GM19025 (cell line): Measurements from ENCODE around the gene CELF2.

ENCODE experiments used
- ATAC-seq: cut with Tn5 transposase; IDR thresholded peaks from one replicate; pipeline ENCODE4 v1.9.1; 2021; ENCODE audit warnings: mild to moderate bottlenecking, low read depth, moderate library complexity; ENCODE audit not compliant: unreplicated experiment

The CELF2 gene

DNA sequence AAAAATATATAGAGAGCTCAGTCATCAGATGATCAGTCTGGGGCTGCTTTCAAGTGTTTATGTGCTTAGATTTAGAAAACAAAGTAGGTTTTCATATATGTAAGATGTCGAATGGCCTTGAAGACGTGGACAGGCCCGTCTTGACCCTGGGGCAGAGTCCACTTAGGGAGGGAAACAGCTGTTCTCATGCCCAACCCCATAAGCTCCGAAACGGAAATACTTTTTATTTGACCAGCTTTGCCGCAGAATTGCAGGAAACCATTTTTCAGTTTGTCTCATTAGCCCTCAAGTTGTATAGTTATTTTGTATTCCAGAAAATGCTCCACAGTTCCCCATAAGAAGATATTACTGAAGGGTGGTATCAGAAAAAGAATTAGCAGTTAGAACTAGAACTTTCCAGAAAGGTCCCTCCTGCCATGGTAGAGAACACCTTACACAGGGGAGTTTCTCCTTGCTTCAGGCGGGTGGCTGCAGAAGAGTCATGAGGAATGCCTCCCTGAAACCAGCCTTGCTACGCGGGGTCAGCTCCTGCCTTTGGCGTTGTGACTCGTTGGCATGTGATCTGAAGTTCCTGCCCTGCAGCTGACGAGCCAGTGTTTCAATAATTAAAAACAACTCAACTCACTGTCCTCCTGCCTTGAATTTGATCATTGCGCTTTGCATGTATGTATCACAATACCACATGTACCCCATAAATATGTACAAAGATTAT lies 192.7 kb downstream of the CELF2 start:
- no peak for ATAC-seq

DNA sequence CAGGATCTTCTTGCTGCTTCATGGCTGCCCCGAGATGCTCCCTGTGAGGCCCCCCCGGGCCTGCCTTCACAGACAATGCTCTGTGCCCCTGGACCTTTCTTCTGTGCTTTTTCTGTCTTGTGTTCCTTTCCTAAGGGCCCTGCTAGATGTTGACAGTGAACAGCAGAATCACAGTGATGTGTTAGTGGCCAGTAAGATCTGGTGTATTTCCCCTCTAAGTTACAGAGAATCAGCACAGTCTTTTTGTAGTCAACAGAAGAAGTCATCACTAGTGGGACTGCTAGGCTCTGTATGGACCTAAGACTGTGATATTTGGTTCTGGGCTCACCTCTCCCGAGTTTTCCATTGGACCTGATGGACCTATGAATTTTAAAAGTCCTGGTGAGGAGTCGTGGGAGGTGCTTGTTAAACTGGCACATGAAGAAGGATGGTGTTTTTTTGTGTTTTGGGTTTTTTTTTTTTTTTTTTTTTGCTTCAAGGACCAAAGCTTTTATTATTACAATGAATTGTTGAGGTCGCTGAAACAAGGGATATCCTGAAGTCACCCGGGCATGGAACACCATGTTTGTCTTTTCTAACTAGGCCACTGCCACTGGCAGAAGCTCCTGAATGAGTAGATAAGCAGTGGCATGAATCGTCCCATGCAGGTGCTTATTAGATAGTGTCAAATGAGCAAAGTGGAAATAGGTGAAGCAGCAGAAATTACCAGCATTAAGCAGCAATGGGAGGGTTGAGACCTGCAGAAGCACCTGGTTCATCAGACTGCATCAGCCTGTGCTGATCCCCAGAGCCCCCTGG lies 194.8 kb downstream of the CELF2 start:
- no peak for ATAC-seq

DNA sequence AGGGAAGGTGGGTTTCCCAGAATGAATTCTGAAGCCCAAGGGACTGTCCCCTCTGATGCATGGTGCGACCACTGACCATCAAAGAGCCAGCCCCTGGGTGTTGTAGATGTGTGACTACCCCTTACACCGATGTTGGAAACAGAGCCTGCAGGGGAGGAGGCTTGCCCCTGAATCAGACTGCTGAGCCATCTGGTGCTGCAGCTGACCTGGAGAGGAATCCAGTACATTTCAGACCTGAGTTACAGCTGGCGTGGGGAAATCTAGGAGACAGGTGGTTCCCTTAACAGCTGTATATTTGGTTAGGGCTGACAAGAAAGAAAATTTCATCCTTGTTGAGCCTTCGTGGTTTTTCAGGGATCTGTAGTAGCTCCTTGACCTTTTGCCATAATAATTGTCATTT lies 195.5 kb downstream of the CELF2 start:
- ATAC-seq, result no peak

DNA sequence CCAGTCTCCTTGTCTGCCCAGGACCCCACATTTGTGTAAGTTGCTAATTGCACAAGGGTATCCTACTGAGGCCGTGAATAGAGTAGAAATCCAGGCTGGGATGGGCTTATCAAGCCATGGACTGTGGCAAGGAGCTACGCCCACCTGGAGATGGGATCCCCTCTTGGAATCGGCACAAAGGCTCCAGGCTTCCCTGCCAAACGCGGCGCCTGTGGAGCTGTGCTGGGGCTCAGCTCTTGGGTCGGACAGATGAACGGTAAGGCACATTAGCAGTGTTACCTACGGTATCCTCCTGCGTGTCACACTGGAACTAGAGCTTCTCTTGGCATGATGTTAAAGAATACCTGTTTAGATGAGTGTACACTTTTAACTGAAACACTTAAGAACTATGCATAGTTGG lies 196.7 kb downstream of the CELF2 start:
- no peak for ATAC-seq

DNA sequence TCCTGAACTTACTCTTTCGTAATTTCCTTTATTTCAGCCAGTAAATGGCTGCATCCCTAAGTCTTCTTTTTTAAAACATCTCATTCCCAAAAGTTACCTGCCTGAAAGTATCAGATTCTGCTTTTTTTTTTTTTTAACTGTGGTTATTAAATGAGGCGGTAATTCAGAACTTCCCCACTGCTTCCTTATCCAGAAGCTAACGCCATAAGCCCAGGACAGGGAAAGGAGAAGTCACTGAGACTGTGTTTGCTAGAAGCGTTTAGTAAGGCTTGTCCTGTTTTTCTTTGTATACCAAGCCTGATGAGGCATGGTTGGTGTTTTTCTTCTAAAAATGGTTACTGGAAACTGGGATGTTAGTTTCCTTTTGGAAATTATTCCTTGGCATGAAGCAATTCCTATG lies 197.8 kb downstream of the CELF2 start:
- no peak for ATAC-seq

DNA sequence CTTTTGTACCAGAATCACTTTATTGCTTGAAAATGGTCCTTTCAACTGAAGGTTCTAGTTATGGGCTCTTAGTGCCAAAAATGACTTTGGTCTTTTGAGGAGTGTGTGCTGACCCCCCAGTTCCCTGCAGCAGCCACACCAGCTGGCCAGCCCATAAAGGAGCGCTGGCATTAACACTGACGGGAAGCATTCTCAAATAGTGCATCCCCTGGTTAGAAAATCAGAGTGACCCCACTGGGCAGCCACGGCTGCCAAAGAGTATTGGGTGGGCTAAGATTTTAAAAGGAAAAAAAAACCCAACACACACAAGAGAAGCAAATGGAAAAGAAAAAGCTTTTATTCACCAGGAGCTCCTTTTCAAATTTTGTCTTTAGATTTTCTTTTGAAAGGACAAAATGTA lies 199.8 kb downstream of the CELF2 start:
- ATAC-seq, result no peak

DNA sequence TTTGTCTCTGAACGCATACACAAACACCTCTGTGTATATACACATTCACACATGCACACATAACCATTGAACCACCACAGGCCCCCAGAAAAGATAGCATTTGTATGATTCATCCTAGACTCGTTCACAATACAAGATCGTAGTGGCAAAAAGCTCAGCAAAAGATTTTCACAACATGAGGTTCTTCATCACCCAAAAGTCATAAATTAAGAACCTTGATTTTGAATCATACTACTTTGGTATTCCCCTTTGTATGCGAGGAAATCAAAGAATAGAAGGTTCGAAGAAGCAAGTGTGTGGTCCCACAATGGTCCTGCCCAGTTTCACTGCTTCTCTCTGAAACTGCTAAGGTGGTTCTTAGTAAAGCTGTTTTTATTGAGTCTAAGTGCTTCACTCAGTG lies 200.7 kb downstream of the CELF2 start:
- no peak for ATAC-seq

DNA sequence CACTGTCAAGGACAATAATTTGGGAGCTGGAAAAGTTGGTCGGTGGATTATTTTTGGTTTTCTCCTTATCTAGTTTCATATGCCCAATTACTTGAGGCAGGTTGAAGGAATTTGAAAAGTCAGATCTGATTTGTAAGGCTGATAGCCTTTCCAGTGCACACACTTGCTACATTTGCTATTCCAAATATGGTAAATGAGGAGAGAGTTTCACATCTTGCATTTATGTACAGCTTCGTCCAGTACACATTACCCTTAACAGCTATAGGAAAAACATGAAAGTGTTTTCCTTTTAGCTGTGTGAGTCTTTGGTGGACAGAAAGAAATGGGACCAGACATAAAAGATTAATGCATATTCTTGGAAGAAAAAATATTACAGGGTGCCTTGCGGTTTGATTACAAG lies 201.8 kb downstream of the CELF2 start:
- no peak for ATAC-seq

DNA sequence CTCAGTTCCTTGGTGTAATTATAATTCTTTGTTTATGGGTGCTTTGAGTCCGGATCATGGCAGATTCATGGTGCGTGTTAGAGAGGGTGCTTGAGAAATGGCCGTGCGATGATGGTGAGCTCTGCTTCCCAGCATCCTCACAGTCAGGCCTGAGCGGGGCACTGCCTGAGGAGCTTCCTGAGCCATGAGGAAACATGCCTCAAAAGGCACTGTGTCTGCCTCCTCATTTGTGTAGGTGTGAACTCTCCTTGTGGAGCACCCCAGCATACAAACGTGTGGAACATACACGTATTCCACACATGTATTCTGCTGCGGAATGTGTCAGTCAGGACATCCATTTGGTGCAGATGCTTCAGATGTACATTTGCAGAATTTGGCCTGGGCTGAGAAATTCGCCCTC lies 205.4 kb downstream of the CELF2 start:
- ATAC-seq, result no peak

DNA sequence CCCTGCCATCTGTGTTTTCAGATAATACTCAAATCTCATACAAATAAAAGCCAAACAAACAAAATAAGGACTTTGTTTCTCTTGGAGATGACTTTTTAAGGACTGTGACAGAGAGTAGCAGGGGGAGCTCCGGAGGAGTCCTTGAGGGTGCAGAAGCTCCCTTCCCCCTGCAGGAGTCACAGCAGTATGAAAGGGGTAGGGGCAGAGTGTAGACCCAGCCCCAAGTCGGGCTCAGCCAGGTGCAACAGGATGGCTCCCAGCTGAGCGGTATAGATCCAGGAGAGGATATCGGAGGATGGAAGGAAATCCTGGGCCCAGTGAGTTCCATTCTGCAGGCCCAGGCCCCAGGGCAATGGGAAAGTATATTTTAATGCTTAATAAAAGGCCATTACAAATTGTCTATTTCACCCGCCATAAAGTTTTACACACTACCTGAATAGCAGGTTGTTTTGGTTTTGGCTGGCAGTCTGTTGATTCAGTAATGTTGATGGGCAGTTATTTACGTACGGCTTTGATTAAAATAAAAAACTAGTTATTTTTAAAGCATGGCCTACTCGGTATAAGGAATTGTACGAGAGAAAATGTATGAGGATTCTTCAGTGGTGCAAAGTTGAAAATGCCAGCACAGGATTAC lies 206.0 kb downstream of the CELF2 start:
- ATAC-seq, result no peak

DNA sequence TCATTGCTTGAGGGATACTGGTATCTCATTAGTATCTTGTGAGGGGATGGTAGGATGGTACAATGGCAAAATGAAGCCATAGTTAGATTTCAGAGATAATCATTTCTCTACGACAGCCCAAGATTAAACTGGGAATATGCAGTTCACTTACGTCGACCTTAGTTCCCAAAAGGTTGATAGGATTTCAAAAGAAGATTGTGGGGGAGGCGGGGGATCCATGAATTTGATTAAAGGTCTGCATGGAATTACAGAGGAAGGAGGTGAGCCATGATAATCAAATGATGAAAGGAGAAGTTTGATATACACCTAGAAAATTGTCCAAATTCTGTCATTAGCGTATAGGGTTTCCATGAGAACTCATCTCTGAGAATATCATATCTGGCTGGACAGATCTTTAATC lies 206.6 kb downstream of the CELF2 start:
- no peak for ATAC-seq

DNA sequence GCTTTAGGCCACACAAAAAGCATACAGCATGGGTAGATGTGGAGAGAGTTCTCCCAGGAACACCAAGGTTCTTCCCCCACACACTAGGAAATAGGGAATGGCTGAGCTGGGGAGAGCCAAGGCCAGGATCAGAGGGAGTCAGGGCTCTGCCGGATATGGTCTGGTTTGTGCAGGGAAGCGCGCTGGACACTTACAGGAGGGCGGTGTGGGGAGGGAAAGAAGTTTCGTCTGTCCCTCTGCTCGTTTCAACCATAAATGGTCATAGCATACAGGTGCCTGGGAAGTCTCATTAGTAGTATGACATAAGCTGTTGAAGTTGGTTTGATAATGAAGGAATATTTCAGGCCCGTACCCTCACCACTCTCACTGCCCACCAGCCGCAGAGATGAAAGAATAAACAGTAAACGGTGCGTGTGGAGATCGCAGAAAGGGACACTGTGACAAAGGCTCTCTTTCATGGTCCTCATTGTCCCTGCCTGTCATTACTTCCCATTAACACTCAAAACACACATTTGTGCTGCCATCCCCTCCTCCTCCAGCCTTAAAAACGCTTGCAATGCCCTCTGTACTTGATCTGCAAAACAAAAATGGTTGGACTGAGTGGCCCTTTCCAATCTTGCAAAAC lies 207.2 kb downstream of the CELF2 start:
- ATAC-seq, result no peak

DNA sequence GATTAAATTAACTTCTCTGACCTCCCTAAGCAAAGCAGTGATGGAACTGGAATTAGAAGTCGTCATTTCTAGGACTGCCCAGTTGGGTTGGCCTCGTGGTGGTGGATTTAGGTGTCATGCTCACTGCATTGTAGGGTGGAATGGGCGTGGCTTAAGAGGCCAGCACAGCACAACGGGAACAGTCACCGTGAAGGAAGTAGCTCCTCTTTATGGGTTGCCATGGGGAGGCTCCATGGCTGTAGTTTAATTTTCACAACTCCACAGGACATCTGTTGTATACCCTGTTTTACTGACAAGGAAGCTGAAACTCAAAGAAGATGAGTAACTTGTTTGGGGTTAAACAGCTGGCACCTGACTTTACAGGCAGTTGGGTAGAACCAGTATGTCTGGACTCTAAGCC lies 208.3 kb downstream of the CELF2 start:
- peak; percentile 34 for ATAC-seq

DNA sequence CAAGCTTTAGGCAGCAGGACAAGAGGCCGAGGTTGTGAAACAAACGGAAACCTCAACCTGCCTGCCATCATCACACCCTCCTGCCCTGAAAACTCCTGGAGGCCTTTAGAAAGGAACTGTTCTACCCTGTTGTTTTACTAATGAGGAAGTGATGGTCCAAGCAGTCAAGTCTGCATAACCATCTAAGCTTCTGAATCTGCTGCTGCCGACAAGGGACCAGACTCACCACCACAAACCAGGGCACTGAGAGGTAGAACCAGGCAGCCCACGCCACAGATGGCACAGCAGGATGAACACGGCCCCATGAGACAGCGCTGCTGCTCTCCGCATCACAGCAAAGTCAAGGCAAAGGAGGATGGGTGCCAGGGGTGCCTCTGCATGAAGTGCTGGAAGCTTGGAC lies 209.4 kb downstream of the CELF2 start:
- peak; percentile 47 for ATAC-seq

DNA sequence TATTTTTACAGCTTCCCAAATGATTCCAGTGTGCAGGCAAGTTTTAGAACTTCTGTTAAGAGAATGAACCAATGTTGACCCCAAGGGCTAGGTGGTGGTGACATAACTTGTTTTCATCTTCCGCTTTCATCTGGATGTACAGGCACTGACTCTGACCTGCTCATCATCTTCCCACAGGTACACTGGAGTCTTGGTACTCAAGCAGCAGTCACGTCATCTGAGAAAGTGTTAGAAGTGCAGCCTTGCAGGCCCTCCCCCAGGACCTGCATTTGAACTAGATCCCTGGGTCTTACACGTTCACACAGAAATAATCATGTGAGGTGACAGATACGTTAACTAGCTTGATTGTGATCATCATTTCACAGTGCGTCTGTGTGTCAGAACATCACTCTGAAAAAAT lies 212.2 kb downstream of the CELF2 start:
- no peak for ATAC-seq

DNA sequence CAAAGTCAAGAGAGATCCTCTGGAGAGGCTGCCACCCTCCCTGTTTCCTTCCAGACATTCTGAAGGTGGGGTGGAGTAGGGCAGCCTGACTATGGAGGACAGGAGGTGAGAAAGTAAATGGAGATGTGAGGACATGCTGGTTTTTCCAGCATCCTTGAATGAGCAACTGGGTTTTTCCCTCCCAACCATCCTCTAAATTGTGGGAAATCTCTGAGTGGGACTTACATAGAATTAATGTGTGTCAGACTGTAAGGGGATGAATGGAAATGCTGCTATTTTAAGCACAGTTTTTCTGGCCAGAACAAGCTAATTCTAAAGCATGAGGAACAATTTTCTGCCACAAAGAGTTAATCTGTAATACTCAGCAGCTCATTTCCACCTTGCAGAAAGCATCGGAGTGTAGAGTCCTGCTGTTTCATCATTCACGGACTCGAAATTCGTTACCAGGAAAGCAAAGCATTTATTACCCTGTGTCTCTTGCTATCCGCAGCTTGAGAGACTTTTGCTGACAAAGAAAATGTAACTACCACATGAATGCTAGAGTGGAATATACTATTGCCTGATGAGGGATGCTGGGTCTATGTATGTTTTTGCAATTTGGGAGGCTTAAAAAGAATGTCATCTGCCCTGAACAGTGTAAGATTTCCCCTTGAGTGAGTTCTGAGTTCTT lies 213.0 kb downstream of the CELF2 start:
- ATAC-seq, result no peak

DNA sequence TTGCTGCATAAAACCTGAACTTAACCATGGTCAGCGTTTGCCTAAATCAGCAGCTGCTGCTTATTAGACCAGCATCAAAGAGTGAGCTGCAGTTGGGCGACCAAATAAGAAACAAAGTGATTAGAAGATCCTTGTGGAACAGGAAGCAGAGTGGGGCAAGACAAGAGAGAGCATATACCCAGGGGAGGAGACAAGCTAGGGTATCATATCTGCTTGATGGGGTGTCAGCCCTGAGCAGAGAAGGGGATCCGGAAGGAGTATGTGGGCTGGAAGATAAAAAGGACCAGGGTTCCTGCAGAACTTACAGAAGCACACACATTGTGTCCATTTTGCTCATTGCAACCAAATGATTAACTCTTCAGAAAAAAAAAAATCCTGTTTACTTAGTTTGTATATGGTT lies 213.6 kb downstream of the CELF2 start:
- ATAC-seq, result no peak

DNA sequence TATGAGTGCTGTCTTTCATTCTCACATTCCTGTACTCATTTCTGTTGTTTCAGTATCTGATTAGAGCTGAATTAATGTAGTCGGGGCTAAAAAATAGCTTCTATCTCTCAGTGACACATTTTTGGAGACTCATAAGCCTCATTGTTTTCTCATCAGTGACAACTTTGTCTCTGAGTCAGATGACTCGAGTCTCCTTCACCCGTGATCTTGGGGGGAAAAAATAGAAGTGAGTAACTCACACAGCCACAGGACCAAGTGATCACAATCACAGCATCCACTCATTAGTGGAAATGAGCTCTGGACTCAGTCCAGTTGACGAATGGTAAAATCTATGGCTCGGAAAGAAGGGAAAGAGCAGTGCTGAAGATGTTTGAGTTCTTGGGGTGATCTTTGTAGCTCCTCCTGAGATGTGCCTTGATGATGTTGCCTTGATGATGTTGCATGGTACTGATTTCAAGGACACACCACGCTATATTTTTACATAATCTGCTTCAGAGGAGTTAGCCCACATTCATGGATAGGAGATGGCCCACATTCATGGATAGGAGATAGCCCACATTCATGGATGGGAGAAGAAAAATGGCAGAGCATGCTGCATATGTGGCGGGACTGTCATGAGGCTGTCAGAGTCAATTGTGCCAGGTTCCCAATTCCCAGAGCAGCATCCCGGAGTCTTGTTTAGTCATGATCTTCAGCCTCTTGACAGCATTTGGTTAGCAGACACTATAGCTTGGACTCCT lies 214.7 kb downstream of the CELF2 start:
- ATAC-seq, result no peak

DNA sequence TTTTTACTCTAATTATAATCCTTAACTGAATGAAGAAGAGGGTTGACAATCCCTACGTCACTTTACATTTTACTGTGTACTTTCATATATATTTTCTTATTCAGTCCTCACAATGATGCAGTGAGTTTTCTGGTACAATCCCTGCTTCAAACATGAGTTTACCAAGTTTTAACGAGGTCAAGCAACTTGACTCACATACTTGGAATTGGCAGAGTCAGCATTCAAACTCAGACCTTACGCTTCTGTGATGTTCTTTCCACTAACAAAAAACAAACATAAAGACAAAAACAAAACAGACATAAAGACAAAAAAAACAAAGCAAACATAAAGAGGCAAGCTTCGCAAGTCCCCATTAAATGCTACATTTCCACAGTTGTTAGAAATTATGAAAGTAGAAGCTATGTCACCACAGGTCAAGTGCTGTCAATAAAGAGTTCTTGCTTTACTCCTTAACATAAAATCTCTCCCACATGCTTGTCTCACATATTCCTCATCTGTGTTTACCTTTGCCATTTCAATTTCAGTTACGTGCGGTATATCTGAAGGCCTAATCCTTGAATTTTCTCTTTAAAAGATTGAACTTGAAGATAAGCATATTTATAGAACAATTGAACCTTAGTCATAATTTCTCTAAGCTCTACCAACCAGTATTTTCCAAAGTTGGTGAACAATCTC lies 217.3 kb downstream of the CELF2 start:
- no peak for ATAC-seq

DNA sequence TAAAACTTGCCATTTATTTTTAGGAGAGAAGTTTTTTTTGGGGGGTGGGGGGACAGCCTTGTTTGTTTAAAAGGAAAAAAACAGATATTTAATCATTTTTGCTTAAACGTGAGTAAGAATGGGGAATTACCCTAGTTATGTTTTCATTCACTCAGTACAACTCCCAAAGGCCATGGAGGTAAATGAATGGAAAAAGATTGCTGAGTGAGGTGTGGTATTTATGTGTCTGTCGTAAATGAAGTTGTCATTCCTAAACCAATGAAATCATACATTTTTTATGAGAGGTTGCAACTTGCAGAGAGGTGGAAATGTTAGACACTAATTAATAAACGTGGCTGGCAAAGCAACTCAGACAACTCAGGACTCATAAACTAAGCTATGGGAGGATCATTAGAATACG lies 218.1 kb downstream of the CELF2 start:
- ATAC-seq, result no peak
